ENCODE data around the gene FLAD1.

FLAD1 gene

GRCh38 chr1:155008015-155008941, 25.1 kb downstream of the FLAD1 start:
- H3K4me3 ChIP-seq (ENCODE audit: low read length, poor library complexity, severe bottlenecking) = no peak overlapping the region
- no peaks in the 10 kb centered on the region for H3K9me3 ChIP-seq (ENCODE audit: insufficient read depth, low read depth, low read length)
- no peak overlapping the region for H3K4me2 ChIP-seq (ENCODE audit: low read depth, low read length, poor library complexity, severe bottlenecking)
- no peaks in the 10 kb centered on the region for H3K79me2 ChIP-seq (ENCODE audit: insufficient read depth, low read length)
- no peaks in the 10 kb centered on the region for H3K9me2 ChIP-seq (replicated peaks; ENCODE audit: low read depth, low read length)
- H3F3A ChIP-seq (ENCODE audit: low read depth) = no peaks in the 10 kb centered on the region
- no peaks in the 10 kb centered on the region for H3K27me3 ChIP-seq (ENCODE audit: insufficient read depth, low read length, poor library complexity, severe bottlenecking)
- H3K9ac ChIP-seq (ENCODE audit: low read depth, low read length, poor library complexity, severe bottlenecking) = no peak overlapping the region
- H2AFZ ChIP-seq (ENCODE audit: low read length) = no peak overlapping the region
- H3K36me3 ChIP-seq (ENCODE audit: insufficient read depth, low read length) = no peaks in the 10 kb centered on the region
- peaks cover 64% of the 10 kb centered on the region for H3K4me1 ChIP-seq (ENCODE audit: insufficient read depth, low read length, poor library complexity, severe bottlenecking)
- no peaks in the 10 kb centered on the region for H4K20me1 ChIP-seq (ENCODE audit: insufficient read depth, low read length, poor library complexity, severe bottlenecking)
- TF ChIP-seq, protein P1, sequence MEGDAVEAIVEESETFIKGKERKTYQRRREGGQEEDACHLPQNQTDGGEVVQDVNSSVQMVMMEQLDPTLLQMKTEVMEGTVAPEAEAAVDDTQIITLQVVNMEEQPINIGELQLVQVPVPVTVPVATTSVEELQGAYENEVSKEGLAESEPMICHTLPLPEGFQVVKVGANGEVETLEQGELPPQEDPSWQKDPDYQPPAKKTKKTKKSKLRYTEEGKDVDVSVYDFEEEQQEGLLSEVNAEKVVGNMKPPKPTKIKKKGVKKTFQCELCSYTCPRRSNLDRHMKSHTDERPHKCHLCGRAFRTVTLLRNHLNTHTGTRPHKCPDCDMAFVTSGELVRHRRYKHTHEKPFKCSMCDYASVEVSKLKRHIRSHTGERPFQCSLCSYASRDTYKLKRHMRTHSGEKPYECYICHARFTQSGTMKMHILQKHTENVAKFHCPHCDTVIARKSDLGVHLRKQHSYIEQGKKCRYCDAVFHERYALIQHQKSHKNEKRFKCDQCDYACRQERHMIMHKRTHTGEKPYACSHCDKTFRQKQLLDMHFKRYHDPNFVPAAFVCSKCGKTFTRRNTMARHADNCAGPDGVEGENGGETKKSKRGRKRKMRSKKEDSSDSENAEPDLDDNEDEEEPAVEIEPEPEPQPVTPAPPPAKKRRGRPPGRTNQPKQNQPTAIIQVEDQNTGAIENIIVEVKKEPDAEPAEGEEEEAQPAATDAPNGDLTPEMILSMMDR (conservative IDR thresholded peaks at IDR 0.05; ENCODE audit: low read length) = no peak
- TF ChIP-seq EZH2phosphoT487 (IDR thresholded peaks at IDR 0.05; ENCODE audit: borderline replicate concordance) = no peak

- Histone ChIP-seq H4K20me1 (ENCODE audit: insufficient read depth, low read length, poor library complexity, severe bottlenecking) (no peaks in the 10 kb centered on the region), H3K9me2 (replicated peaks; ENCODE audit: low read depth, low read length) (no peaks in the 10 kb centered on the region), H3K9ac (ENCODE audit: low read depth, low read length, poor library complexity, severe bottlenecking) (no peak overlapping the region), H3K4me3 (ENCODE audit: low read length, poor library complexity, severe bottlenecking) (no peak overlapping the region), H3K36me3 (ENCODE audit: insufficient read depth, low read length) (no peaks in the 10 kb centered on the region), H3F3A (ENCODE audit: low read depth) (no peaks in the 10 kb centered on the region), H3K79me2 (ENCODE audit: insufficient read depth, low read length) (no peaks in the 10 kb centered on the region), H3K4me2 (ENCODE audit: low read depth, low read length, poor library complexity, severe bottlenecking) (no peak overlapping the region), H3K9me3 (ENCODE audit: insufficient read depth, low read depth, low read length) (no peaks in the 10 kb centered on the region), H3K4me1 (ENCODE audit: insufficient read depth, low read length, poor library complexity, severe bottlenecking) (peaks cover 69% of the 10 kb centered on the region), H2AFZ (ENCODE audit: low read length) (no peak overlapping the region), H3K27me3 (ENCODE audit: insufficient read depth, low read length, poor library complexity, severe bottlenecking) (no peaks in the 10 kb centered on the region)
- TF ChIP-seq, protein P1 (conservative IDR thresholded peaks at IDR 0.05; ENCODE audit: low read length) = no peak
- no peak for TF ChIP-seq EZH2phosphoT487 (IDR thresholded peaks at IDR 0.05; ENCODE audit: borderline replicate concordance)
Observed at GRCh38 chr1:155009221-155009711, 26.1 kb downstream of the FLAD1 start.

DNA sequence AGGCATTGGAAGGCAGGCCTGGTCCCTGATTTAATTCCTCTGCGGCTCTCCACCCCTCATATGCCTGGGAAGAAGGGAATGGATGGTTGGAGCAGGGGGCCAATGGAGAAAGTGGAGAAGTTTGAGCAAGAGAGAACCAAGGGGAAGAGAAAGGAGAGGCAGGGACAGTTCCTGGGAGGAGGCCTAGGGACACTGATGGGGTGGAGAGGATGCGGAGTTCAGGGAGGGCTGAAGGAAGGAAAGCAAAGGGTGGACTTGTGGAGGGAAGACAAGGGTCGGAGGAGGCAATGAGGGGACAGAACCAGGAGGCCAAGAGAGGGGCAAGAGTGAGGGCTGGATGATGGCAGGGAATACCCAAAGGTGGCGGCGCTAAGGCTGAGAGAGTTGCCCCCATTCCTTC, 26.6 kb downstream of the FLAD1 start:
- no peaks in the 10 kb centered on the region for H4K20me1 ChIP-seq (ENCODE audit: insufficient read depth, low read length, poor library complexity, severe bottlenecking)
- no peaks in the 10 kb centered on the region for H3K36me3 ChIP-seq (ENCODE audit: insufficient read depth, low read length)
- H3K9ac ChIP-seq (ENCODE audit: low read depth, low read length, poor library complexity, severe bottlenecking) = no peak overlapping the region
- peak overlapping the region; percentile 43 for H3K4me2 ChIP-seq (ENCODE audit: low read depth, low read length, poor library complexity, severe bottlenecking)
- peaks cover 67% of the 10 kb centered on the region for H3K4me1 ChIP-seq (ENCODE audit: insufficient read depth, low read length, poor library complexity, severe bottlenecking)
- H3K4me3 ChIP-seq (ENCODE audit: low read length, poor library complexity, severe bottlenecking) = no peak overlapping the region
- no peaks in the 10 kb centered on the region for H3F3A ChIP-seq (ENCODE audit: low read depth)
- TF ChIP-seq, protein P1 (conservative IDR thresholded peaks at IDR 0.05; ENCODE audit: low read length) = no peak
- no peaks in the 10 kb centered on the region for H3K27me3 ChIP-seq (ENCODE audit: insufficient read depth, low read length, poor library complexity, severe bottlenecking)
- H3K9me2 ChIP-seq (replicated peaks; ENCODE audit: low read depth, low read length) = no peaks in the 10 kb centered on the region
- no peaks in the 10 kb centered on the region for H3K79me2 ChIP-seq (ENCODE audit: insufficient read depth, low read length)
- H3K9me3 ChIP-seq (ENCODE audit: insufficient read depth, low read depth, low read length) = no peaks in the 10 kb centered on the region
- H2AFZ ChIP-seq (ENCODE audit: low read length) = no peak overlapping the region
